GM18511 (cell line): ENCODE results near the gene PRSS12.

Experiments
- ATAC-seq: cut with Tn5 transposase; IDR thresholded peaks from one replicate; pipeline ENCODE4 v1.9.1; 2021; ENCODE audit warnings: mild to moderate bottlenecking, moderate library complexity; ENCODE audit not compliant: unreplicated experiment

The PRSS12 gene

DNA sequence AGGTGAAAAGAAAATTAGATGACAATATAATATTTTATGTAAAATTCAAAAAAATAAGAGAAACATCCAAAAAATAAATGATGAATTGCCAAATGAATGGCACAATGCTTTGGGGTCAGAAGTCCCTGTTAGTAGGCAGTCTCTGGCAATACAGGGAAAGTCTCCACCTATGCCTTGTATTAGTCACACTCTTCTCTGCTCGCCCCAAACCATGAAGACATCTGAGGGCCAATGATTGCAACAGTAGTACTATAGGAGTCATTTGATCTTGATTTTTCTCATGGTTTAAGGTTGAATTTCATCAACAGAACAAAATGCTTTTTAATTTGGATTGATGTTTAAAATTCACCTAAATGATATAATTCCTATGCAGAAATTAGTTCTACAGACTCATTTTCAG lies 3.9 kb upstream of the PRSS12 start:
- no peak for ATAC-seq

DNA sequence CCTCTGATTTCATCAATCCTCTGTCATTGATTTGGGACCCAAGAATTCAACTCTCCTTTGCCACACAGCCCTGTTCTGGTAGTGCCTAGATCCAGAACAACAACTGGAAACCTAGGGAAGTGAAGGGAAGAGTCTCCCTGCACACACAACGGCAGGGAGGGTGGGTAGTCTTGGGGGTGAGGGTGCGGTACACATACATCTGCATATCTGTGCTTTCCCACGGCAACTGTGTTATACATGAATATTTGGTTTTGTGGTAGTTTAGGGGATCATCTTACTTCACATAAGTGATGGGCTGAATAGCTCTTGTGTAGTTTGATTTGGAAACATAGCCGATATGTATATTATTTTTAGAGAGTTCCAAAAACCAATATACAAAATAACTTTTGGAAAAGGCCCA lies 3.3 kb upstream of the PRSS12 start:
- no peak for ATAC-seq

DNA sequence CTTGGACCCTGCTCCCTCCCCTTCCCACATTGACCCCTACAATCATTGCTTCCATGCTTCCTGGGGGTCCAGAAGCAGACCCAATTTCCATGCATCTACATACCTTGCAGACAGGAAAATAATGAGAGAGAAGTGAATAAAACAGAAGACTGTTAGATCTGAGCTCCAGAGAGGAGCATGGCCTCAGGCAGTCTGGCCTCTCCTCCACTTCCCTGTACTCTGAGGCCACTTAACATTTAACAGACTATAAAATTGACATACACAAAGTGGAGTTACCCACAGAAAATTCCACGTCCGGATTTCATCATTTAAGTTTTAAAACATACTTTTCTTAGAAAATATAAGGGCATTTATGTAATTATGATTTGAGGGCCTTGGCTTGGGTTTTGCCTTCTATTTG lies 2.1 kb upstream of the PRSS12 start:
- no peak for ATAC-seq

DNA sequence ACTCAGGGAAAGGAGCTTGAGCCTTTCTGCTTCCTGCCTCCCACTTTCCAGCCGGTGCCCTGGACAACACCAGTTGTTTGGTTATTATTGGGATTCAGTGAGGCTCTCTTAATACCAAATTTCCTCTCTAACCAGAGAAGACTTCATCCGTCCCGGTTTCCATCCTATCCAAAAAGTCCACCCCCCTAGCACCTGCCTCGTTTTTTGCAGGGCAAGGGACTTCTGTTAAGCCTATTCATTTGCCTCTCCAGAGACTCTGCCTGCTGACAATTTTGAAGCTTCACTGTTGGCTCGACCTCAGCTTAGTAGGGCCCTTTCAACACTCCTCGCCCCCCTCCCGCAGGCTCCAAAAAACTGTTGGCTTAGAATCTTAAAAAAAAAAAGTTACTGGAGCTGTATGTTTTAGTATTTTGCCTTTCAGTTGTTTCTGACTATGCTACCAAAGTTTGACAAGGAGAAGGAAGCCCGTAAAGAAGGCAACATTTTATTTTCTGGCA lies 779 bp upstream of the PRSS12 start:
- ATAC-seq: no peak

DNA sequence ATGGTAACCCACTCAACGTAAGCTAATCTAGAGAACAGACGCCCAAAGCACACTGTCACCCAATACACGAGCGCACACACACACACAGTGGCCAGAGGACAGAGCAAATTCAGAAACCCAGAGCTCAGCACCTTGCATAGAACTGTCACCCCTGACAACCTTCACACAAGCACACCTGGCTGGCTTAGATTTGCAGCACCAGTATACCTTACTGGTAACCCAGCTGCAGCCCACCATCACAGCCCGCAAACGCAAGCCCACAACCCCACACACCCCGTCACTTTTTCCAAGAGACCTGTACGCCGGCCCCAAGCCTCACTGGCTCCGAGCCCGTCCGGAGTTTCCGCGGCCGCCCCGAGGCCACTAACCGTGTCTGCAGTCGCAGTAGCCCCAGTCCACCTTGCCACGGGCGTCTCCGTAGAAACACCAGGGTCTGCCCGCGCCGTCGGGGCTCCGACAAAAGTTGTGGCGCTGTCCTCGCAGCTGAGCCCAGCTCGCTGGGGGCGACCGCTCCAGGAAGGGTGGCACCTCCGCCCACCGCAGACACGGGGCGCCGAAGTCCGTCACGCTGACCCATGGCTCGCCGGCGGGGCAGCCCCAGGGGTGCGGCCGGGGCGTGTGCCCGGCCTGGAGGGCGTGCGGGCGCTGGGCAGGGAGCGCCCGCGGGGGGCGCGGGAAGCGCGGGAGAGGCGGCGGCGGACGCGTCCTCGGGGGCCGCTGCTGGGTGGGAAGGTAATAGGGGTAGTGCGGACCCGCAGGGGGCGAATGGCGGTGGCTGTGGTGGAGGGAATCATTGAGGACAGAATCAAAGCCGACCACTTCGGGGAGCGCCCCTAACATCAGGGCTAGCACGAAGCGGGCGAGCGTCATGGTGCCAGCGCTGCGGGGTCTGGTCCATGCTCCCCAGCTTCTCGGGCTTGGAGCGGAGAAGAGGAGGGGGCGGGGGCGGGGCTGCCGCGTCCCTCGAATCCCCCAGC lies 664 bp downstream of the PRSS12 start:
- ATAC-seq: peak; percentile 28

DNA sequence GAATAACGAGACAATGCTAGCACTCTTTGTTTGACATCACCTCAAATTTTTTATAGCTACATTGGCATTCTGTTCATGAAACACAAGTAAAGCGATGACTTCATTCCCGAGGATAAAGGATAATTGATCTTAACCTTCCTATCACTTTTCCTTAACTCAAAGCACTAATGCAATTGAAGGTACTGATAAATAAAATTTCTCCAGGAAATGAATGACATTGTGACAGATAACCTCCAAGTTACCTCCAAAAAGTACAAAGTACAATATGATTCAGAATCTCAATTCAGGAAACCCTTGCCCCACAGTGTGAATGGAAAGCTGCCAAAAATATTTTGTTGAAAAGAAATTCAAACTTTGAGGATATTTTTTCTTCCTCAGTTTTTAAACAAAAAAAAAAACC lies 1.8 kb downstream of the PRSS12 start:
- no peak for ATAC-seq

DNA sequence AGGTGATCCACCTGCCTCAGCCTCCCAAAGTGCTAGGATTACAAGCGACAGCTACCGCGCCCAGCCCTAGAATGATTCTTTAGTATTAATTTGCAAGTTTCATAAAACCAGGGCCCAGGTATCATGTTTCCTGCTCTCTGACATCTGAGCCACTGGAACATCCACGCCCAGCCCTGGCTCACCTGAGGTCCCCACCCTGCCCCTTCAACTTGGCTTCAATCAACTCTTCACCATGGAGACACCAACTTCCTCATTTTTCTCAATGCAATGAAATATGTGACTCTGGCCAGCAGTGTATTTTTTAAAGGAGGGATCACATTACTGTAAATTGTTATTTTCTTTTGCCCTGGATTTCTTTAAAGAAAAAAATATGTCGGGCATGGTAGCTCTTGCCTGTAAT lies 3.9 kb downstream of the PRSS12 start:
- ATAC-seq: no peak

DNA sequence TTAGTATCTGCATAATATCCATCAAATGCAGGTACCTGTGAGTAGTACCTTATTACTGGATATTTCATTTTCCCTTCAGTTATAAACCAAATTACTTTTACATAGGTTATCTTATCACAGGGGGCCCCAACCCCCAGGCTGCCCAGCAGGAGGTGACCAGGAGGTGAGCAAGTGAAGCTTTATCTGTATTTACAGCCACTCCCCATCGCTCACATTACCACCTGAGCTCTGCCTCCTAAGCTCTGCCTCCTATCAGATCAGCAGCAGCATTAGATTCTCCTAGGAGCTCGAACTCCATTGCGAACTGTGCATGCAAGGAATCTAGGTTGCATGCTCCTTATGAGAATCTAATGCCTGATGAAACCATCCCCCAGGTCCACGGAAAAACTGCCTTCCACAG lies 6.3 kb downstream of the PRSS12 start:
- no peak for ATAC-seq

DNA sequence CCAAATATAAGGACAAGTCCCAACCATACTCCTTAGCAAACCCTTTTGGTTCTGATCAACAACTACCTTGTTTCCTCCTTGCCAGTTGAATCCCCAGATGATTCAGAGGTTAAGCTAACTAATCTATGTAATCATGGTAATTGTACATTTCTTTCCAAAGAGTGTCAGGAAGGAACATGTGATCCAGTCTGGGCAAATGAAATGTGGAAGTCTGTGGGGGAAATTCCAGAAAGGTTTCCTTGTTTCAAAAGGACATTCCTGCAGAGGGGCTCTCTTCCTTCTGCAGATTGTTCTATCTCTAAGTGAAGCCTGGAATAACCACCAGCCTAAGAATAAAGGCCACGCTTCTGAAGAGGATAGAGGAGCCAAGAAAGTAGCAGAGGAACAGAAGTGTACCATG lies 7.0 kb downstream of the PRSS12 start:
- no peak for ATAC-seq

DNA sequence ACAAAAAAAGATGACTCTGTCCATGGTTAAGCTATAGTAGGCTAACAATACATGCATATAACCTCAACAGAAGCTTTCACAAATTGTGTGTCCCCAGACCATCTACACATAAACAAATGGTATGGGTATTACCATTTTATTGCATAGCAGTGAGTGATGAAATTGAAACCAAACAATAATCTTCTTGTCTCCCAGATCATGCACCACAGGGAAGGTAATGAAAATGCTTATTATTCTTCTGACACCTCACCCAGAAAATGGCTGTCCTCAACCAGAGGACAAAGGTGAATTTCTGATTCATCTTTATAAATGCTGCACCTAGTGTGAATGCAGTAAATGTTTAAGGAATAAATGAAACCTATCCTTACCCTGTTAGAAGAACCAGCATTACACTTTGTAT lies 8.0 kb downstream of the PRSS12 start:
- no peak for ATAC-seq

DNA sequence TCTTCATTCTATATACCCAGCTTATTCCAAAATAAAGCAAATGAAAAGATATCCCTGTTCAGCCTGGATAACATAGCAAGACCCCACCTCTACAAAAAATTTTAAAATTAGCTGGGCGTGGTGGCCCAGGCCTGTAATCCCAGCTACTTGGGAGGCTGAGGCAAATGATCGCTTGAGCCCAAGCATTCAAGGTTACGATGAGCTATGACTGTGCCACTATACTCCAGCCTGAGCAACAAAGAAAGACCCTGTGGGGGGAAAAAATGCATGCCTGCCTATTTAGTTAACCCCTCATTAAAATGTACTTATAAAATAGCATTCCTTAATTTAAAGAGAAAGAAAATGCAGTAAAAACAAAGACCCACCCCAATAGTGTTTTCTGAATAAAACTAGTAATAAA lies 9.3 kb downstream of the PRSS12 start:
- no peak for ATAC-seq

DNA sequence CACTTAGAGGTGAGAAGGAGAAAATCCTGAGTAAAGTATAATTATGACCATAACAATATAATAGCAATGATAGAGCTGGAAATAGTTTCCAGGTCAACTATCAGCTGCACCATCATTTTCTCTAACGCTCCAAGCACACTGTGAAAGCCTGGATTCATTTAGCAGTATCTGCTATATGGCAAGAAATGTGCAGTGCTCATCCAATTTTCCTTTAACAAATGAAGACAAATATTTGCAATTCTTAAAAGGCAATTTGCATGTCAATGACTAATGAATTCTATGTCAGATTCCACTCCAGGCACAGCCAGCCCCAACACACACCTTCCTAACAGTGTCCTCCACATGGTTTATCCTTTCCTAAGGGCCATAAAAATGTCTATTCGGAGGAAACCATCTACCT lies 12.7 kb downstream of the PRSS12 start:
- no peak for ATAC-seq

DNA sequence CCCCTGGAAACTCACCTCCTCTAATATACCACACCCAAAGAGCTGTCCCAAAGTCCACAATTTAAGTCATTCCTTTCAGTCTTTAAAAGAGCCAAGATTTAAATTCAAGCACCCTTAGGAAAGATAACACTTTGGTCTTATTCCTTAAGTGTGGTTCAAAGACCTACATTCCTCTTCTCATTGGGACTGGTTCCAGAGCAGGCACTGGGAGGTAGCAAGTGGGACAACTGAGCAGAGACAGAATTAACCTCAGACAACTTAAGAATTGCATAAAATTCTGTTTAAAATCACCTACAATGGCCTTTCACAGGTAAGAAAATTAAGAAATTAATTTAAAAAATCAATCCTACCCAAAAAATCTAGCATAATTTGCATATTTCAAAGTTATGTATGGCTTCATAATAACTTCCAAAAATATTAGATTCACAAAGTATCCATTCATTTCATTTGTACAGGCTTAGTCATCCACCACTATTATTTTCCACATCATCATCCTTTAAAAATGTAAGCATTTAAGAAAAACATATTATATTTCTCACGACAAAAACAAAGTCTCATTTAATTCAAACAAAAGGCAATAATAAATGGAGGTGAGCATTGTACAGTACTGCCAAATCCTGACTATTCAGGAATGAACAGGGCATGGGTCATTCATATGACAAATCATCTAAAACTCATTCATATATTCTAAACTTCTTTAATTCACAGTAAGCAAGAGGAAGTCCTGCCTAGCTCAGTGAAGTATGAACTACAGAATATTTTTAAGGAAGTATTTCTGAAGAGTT lies 13.6 kb downstream of the PRSS12 start:
- no peak for ATAC-seq

DNA sequence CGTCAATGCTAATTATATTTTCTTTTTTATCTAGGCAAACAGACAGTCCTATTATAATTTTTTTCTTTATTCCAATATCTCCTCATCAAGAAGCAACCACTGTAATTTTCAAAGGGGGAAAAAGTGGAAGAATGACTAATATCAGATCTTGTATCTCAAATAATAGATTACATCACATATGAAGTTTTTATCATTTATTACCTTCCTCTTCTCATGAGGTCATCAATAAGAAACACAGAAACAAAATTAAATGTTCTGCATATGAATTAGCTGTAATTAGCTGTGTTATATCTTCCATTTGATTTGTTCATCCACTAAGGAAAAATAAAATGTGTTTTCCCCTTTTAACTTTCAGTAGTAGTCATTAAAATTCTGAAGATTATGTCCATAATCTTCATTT lies 14.3 kb downstream of the PRSS12 start:
- ATAC-seq: no peak

DNA sequence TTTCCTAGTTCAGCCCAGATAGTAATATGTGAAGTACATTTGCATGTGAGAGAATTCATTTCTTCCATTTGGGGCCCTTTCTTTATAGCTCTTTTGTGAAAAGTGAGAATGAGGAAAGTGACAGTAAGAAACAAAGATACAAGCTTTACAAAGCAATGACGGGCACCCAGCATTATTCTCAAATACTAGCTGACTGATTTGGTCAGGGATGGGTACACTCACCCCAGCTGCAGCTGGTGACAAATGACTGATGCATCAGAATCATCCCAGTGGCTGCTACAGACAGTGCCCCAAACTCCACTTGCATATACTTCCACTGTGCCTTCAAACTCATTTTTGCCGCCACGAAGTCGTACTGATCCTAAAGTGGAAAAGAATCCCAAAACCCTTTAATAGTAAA lies 14.8 kb downstream of the PRSS12 start:
- ATAC-seq: peak; percentile 56

DNA sequence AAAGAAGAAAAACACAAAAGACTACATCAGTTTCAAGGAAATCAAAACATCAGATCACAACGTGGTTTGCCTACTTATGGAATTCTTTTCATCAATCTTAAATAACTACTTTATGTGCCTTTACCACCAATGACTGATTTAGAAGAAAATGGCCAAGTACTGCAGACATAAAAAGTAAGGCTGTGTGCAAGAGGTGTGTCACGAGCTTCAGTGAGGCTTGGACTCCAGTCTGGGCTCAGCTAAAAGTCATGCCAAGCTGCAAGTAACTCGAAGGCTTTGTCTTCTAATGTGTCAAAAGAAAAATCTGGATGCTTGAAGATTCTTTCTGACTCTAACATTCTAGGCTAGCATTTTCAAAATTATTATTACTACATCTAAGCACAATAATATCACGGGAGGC lies 17.0 kb downstream of the PRSS12 start:
- no peak for ATAC-seq

DNA sequence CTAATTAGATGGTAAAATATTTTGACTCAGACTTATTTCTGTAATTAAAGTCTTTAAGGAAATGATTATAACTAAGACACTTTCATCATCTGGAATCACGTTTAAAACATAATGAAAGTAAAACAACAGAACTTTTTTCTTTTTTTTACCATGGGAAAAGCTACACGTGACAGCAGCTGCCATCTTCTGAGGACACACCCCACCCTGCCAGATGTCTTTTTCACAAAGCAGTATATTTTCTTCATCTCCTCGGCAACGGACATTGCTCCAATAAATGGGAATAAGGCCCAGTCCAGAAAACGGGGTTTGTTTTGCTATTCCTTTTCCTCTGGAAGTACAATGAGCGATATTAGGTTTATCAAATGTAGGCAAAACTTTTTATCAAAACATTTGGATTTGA lies 17.5 kb downstream of the PRSS12 start:
- no peak for ATAC-seq

DNA sequence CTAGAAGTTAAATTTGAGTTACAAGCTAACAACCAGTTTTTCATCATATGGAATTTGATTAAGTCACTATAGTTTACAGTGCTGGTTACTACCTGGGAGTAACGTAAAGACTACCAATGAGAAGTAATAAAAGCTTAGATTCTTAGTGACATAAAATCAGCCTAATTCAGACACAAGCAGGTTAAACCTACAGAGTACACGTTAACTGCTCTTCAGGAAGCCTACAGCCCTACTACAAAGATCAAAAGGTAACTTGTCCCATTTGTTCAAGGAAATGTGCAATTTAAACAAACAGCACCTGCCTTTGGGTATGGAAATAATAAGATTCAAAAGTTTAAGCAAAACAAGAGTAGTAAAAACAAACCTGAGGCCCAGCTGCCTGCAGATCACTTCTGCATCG lies 21.5 kb downstream of the PRSS12 start:
- no peak for ATAC-seq

DNA sequence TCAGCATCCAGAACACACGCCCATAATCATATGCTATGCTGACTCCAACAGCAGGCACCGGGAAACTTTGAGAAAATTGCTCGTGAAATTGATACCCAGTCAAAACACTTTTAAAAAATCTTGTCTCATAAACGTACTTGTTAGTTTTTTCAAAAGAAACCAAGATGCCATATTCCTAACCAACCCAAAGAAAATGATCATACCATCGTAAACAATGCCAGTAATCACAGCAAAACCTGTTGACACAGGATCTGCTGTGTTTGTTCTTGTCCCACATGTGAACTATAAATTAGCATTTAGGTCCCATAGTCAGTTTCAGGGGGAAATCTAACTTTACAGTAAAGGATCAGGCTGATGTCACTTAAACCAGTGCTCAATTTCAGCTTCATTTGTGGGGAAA lies 23.0 kb downstream of the PRSS12 start:
- no peak for ATAC-seq

DNA sequence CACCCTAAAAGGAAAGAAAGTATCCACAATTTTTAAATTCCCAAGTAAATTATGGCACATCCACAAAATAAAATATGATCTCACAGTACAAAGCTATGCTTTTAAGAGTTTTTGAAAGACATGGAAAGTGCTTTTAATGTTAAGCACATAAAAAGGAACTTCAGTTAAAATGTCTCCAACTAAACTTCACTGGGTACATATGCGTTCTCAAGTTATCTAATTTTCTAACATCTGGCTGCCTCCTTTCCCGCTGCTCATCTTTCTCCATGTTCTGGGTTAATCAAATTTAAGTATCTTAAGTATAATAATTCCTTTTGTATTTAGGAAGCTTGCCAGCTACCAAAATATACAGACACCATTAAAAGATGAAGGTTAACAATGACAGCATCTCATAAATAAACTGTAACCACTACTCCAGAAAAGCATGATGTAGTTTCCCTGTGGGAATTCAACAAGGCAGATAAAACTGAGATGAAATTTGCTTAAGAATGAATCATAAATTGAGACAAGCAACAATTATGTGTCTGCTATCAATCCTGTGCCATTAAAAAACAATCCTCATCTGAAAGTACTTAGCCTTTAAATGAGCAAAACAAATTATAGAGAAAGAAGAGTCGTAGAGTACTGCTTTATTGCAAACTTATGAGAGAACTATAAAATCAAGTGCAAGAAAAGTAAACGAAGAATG lies 25.1 kb downstream of the PRSS12 start:
- no peak for ATAC-seq

DNA sequence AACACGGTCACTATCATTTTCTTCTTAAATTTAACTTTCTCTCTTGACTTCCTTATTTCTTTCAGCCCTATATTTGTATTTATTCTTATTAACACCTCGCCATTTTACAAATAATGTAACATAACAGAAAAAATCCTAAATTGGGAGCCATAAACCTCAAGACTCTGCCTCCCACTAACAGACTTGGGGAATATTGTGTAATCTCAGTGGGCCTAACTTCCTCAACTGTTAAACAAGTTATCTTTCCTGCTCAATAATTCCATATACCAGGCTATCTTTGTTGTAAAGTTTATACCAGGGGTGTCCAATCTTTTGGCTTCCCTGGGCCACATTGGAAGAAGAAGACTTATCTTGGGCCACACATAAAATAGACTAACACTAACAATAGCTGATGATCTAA lies 26.2 kb downstream of the PRSS12 start:
- no peak for ATAC-seq
